Stimulated activated CD8-positive, alpha-beta memory T cell treated with anti-CD3 and anti-CD28 coated beads, Interleukin-7, amount 100 ng/mL, for 4 hours (primary cell): ENCODE measurements around the gene SRGAP2C.
A peak's percentile ranks its signal among the peaks of the same experiment; 100 is the strongest.
"Not testable (repeated sequence)": the region's sequence is repeated elsewhere in the genome, so short reads cannot be mapped to it uniquely, and the experiment has no call there.

Experiments used
- DNase-seq, 2 donors: peaks; one replicate each; pipeline ENCODE4 v3.0.0-alpha.2; 2020; ENCODE audit warnings: low read depth in 2 of 2

SRGAP2C gene

DNA sequence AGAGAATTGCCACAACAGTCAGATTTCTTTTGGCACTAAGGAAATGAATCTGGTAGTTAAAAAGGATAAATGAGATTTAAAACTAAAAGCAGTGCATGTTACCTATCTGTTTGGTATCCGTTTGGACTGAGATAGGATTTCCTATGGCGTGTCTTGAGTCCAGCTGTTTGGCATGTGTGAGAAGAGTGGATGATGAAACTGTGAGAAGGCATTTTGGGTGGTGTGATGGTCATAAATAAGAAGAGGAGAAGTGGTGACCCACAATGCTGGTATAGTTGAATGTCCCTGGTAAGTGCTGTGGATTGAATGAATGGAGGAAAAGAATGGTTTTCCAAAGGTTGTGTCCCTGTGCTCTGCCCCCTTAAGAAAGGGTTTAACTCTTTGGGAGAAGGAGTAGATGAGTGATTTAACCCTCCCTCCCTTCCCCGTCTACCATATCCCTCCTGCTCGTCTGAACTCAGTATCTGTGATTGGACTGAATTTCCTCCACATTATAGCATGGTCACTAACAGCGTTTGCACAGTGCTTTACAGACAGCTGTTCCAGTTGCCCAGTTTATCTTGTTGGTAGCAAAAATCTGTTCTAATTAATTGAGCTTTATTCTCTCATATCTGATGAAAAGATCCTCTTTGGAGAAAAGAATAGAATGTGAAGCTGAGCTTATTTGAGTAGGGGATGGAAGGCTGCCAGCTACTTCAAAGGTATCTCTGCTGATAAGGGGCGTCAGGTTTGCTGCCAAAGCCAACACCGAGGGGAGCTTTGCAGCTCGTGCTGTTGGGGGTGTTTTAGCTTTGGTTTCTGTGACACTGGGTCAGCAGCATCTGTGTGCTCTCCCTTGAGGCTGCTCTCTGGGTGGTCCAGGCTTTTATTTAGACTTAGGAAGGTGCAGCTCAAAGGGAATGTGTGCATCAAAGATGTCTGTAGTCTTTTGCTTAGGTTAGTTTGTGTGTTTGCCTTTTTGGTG is 148.1 kb downstream of the SRGAP2C start:
- not testable (repeated sequence) for DNase-seq

GRCh38 chr1:121337958-121338357 is 153.2 kb downstream of the SRGAP2C start:
- not testable (repeated sequence) for DNase-seq

GRCh38 chr1:121339611-121340010 is 154.8 kb downstream of the SRGAP2C start:
- DNase-seq: not testable (repeated sequence)

DNA sequence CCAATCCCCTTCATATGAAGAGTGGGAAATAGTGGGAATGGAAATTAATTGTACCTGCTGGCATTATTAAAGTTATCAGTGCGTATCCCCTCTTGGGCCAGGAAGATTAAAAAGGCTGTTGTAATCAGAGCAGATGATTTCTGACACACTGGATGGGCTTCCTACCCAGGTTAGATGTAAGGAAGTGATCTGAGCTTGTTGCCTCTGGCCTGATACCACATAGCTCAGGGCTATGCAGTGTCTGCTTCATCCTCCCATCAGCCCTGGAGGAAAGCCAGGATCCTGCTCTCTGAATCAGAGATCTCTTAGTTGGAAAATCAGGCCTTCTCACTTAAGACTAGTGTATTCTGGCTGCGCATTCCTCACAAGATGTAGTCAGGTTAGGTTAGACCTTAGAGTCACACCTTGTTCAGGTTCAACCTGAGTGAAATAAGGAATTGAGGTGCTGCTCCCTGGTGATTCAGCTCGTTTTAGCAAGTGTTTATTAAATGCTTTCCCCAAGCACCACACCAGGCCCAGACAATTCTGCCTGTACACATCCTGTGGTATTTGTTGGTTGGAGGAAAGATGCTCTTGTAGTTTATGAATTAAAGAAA is 158.6 kb downstream of the SRGAP2C start:
- not testable (repeated sequence) for DNase-seq

DNA sequence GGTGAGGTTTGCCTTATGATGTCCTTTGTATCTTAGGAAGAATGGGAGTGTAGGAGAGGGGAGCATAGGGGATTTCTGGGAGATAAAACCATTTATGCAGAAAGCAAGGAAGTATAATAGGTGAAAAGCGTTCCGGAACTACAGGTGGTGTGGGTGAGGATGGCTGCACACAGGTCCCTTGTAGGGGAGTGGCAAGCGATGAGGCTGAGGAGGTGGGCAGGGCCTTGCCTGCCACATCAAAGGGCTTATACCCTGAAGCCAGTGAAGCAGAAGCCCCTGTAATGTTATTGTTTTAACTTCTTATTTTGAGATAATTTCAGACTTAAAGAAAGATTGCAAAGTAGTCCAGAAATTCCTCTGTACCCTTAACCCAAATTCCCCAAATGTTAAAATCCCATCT is 159.6 kb downstream of the SRGAP2C start:
- not testable (repeated sequence) for DNase-seq

GRCh38 chr1:121346654-121347053 is 161.9 kb downstream of the SRGAP2C start:
- DNase-seq: not testable (repeated sequence)

GRCh38 chr1:121347476-121347875 is 162.7 kb downstream of the SRGAP2C start:
- not testable (repeated sequence) for DNase-seq

DNA sequence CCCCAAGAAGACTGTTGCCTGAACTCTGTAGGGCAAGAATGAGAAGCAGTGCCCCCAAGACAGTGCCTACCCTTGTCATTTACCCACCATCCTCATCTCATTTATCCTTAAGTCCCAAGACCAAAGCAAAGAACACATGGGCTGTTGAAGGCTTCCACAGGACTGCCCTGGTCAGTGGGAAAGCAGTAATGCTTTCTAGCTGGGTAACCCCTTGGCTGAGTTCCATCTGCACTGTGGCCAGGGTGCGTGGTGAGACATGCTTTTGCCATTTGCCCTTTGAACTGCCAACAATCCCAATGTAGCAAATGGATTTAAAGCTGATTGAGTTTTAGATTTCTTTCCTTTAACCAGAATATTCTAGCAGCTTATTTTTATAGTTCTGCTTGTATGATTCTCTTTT is 163.3 kb downstream of the SRGAP2C start:
- DNase-seq: not testable (repeated sequence)

GRCh38 chr1:121349332-121349967 is 164.7 kb downstream of the SRGAP2C start:
- DNase-seq: not testable (repeated sequence)

DNA sequence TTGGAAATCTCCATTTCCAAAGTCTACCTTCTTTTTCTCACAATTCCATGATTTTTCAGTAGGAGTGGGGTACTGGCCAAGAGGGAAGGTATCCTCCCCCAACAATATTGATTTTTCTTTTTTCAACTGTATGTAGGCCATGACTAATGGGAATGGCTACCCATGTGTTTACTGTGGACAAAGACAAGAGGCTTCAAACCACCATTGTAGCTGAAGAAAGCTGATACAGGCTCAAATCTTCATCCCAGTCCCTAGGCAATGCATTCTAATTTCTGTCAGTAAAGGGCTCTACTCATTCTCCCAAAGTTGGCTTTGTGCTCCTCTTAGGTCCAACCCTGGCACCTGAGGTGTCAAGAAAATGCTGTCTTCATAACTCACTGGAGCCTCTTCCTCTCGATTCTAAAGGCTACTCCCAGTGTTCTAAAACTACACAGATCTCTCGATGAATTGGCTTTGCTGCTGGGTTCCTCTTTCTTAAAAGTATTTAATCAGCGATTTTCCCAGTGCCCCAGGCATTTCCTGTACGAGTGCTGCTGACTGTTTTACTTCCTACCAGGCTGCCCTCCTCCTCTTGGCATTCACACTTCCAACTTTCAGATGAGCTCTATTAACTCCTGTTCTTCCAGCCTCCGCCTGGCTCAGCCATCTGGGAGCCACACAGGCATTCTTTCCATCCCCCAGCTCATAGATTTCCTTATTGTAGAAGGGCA is 171.1 kb downstream of the SRGAP2C start:
- DNase-seq: not testable (repeated sequence)

- DNase-seq: not testable (repeated sequence)
Measured at GRCh38 chr1:121356819-121357218, 172.0 kb downstream of the SRGAP2C start.

DNA sequence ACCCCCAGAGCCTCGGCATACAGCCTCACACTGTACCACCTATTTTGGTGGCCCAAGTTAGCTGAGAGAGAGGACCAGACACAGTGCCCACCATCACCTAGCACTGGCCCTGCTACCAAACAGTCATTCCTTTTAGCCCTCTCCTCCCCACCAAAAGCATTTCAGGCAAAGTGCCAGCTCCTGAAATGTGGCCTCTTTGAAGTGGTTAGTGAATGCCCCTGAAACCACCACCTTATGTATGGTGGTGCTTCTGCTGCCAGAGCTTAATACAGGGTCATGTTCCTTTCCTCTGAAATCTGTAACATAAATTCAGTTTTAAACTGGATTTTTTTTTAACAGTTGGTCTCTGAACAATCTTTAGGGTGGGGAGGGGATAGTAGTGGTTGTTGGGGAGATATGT is 175.8 kb downstream of the SRGAP2C start:
- not testable (repeated sequence) for DNase-seq

- DNase-seq: not testable (repeated sequence)
Measured at GRCh38 chr1:121361451-121362233, 176.9 kb downstream of the SRGAP2C start.

DNA sequence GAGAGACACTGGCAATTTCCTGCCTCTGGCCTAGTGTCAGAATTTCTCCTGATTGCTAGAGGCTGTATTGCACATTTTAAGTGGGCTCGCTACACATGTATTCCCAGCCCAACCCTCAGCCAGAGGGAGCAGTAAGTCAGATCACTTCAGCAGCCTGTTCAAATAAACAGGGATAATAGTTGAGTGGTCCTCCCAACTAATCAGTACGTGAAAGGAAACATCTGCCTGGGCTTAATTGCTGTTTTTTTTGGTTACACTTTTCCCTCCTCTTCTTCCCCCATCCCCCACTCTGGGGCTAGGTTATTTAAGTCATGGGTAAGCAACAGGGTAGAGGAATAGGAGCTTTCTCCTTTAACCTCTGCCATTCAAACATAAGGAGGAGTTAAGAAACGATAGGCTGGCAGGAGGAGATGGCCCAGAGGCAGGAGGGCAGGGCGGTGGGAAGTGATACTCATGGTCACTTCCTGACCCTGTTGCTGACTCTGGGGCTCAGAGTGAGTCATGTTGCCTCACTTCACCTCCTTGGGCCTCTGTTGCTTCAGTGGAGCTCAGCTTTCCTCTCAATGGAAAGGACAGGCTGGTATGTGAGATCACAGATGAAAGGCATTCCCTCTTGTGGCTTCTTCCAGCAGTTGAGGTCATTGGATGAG is 177.6 kb downstream of the SRGAP2C start:
- DNase-seq: not testable (repeated sequence)

DNA sequence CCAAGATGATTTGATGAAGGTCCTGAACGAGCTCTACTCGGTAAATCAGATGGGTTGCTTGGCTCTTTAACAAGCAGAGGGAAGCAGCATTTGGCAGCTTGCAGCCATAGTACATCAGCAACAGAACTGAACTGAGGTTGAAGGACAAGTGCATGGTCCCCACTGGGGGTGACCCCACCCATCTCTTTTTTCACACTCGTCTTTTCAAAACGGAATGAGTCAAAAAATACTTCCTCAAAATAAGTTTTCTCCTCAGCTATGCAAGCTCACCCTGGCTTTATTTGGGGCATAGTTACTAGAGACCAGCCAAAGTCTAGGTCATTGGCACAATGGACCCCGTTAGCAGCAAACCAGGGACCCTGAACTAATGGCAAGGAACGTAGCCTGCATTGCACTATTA is 180.5 kb downstream of the SRGAP2C start:
- DNase-seq: not testable (repeated sequence)

- DNase-seq: peak in 1 of 2 donors; percentile 17
Measured at GRCh38 chr1:121365723-121366122, 180.9 kb downstream of the SRGAP2C start.

DNA sequence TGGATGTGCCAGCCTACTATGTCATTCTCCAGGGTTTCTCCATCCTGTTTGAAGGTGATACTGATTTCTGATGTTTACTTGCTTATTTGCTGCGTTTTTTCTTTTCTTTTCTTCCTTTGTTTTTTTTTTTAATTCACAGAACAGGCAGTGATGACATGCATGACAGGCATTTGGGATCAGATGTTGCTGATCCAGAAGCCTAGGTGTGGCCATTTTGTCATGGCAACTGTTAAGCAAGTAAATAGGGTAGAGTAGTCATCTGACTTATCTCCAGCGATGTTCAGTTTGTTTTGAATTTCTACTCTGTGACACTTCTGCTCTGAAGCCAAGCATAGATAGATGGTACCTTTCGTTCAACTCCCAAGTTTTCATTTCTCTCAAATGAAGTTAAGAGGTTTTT is 181.4 kb downstream of the SRGAP2C start:
- DNase-seq: not testable (repeated sequence)

GRCh38 chr1:121368910-121369309 is 184.1 kb downstream of the SRGAP2C start:
- not testable (repeated sequence) for DNase-seq

DNA sequence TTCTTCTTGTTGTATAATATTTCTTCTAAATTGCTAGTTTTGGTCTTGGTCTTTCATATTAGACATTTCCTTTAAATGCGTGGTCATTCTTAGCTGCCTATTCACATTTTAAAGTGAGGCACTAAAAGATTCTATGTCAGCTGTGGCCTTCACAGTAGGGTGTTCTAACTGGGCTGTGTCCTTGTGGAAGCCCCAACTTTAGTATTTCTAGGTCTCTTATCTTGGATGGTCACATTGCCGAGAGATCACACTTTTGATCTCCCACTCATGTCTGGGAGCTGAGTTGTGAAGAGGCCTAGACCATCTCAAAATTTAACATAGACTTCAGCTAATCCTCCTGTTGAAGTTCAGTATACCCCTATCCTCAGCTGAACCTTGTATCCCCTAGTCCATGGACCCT is 185.2 kb downstream of the SRGAP2C start:
- DNase-seq: not testable (repeated sequence)

- not testable (repeated sequence) for DNase-seq
Measured at GRCh38 chr1:121374851-121375367, 190.1 kb downstream of the SRGAP2C start.
